ENCODE results near the gene PNMA6E.

DNA sequence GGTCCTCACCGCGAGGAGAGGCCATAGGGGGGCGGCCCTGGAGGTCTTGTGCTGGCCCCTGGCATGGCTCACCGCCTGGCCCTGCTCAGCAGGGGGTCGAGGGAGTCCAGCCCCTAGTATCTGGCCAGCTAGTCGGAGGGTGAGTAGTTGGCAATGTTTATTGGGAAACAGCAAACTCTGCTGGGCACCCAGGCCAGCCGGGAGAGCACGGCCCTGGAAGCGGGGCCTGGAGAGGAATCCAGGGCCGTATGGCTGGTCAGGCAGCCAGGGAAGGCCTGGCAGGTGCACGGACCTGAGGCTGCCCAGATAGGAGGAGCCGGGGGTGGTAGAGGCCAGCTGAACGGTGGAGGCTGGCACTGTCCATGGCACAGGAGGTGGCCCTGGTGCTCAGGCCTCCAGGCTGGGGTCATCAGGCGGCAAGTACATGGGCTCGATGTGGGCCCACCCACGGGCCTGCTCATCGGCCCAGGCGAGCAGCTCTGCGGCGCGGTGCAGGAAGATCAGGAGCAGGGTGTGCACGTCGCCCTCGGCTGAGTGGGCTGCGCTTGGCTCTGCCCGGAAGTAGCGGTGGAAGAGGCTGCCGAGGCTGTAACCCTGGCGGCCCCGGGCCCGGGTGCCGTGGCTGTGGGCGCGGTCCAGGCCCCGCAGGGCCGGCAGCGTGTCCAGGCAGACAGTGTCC, 43.3 kb upstream of the PNMA6E start:
- TF ChIP-seq ARNTL (CRISPR knock-in tag; IDR thresholded peaks at IDR 0.05; ENCODE audit: borderline replicate concordance, low read depth) (no peak), ZFP3 (CRISPR knock-in tag; IDR thresholded peaks at IDR 0.05) (no peak), GLIS3 (CRISPR knock-in tag; IDR thresholded peaks at IDR 0.05) (no peak), SNAI2 (CRISPR knock-in tag; IDR thresholded peaks at IDR 0.05) (no peak), ZNF8 (CRISPR knock-in tag; IDR thresholded peaks at IDR 0.05) (no peak), ZNF70 (CRISPR knock-in tag; IDR thresholded peaks at IDR 0.05) (no peak), TCF4 (CRISPR knock-in tag; IDR thresholded peaks at IDR 0.05; ENCODE audit: borderline replicate concordance) (no peak), CSDC2 (CRISPR knock-in tag; IDR thresholded peaks at IDR 0.05) (no peak), BACH2 (CRISPR knock-in tag; IDR thresholded peaks at IDR 0.05; ENCODE audit: borderline replicate concordance) (no peak), ZC3H10 (CRISPR knock-in tag; IDR thresholded peaks at IDR 0.05) (no peak)
- TF ChIP-seq, protein P1, sequence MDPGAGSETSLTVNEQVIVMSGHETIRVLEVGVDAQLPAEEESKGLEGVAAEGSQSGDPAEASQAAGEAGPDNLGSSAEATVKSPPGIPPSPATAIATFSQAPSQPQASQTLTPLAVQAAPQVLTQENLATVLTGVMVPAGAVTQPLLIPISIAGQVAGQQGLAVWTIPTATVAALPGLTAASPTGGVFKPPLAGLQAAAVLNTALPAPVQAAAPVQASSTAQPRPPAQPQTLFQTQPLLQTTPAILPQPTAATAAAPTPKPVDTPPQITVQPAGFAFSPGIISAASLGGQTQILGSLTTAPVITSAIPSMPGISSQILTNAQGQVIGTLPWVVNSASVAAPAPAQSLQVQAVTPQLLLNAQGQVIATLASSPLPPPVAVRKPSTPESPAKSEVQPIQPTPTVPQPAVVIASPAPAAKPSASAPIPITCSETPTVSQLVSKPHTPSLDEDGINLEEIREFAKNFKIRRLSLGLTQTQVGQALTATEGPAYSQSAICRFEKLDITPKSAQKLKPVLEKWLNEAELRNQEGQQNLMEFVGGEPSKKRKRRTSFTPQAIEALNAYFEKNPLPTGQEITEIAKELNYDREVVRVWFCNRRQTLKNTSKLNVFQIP (CRISPR knock-in tag; IDR thresholded peaks at IDR 0.05; ENCODE audit: borderline replicate concordance, low read depth), result no peak
- TF ChIP-seq, protein P2, sequence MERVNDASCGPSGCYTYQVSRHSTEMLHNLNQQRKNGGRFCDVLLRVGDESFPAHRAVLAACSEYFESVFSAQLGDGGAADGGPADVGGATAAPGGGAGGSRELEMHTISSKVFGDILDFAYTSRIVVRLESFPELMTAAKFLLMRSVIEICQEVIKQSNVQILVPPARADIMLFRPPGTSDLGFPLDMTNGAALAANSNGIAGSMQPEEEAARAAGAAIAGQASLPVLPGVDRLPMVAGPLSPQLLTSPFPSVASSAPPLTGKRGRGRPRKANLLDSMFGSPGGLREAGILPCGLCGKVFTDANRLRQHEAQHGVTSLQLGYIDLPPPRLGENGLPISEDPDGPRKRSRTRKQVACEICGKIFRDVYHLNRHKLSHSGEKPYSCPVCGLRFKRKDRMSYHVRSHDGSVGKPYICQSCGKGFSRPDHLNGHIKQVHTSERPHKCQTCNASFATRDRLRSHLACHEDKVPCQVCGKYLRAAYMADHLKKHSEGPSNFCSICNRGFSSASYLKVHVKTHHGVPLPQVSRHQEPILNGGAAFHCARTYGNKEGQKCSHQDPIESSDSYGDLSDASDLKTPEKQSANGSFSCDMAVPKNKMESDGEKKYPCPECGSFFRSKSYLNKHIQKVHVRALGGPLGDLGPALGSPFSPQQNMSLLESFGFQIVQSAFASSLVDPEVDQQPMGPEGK (CRISPR knock-in tag; IDR thresholded peaks at IDR 0.05; ENCODE audit: borderline replicate concordance), result no peak
- TF ChIP-seq, protein P3, sequence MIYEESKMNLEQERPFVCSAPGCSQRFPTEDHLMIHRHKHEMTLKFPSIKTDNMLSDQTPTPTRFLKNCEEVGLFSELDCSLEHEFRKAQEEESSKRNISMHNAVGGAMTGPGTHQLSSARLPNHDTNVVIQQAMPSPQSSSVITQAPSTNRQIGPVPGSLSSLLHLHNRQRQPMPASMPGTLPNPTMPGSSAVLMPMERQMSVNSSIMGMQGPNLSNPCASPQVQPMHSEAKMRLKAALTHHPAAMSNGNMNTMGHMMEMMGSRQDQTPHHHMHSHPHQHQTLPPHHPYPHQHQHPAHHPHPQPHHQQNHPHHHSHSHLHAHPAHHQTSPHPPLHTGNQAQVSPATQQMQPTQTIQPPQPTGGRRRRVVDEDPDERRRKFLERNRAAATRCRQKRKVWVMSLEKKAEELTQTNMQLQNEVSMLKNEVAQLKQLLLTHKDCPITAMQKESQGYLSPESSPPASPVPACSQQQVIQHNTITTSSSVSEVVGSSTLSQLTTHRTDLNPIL (CRISPR knock-in tag; IDR thresholded peaks at IDR 0.05; ENCODE audit: low read depth), result no peak
